ENCODE results near the gene KREMEN1.

The KREMEN1 gene

GRCh38 chr22:29048822-29049654 lies 23.8 kb upstream of the KREMEN1 start:
- DNase-seq (ENCODE audit: low read depth in 2 of 3, low spot score in 1 of 3): no peak

GRCh38 chr22:29049655-29050263 lies 23.1 kb upstream of the KREMEN1 start:
- DNase-seq (ENCODE audit: low read depth in 2 of 3, low spot score in 1 of 3): no peak

GRCh38 chr22:29050457-29050856 lies 22.4 kb upstream of the KREMEN1 start:
- DNase-seq (ENCODE audit: low read depth in 2 of 3, low spot score in 1 of 3): no peak

- no peak for DNase-seq (ENCODE audit: low read depth in 2 of 3, low spot score in 1 of 3)
Observed at GRCh38 chr22:29053048-29053702, 19.7 kb upstream of the KREMEN1 start.

- no peak for DNase-seq (ENCODE audit: low read depth in 2 of 3, low spot score in 1 of 3)
Observed at GRCh38 chr22:29054251-29054767, 18.5 kb upstream of the KREMEN1 start.

GRCh38 chr22:29055192-29055830 lies 17.5 kb upstream of the KREMEN1 start:
- DNase-seq (ENCODE audit: low read depth in 2 of 3, low spot score in 1 of 3): no peak

- DNase-seq (ENCODE audit: low read depth in 2 of 3, low spot score in 1 of 3): no peak
Observed at GRCh38 chr22:29056472-29056871, 16.4 kb upstream of the KREMEN1 start.

GRCh38 chr22:29060251-29060869 lies 12.5 kb upstream of the KREMEN1 start:
- no peak for DNase-seq (ENCODE audit: low read depth in 2 of 3, low spot score in 1 of 3)

GRCh38 chr22:29060931-29061330 lies 11.9 kb upstream of the KREMEN1 start:
- DNase-seq (ENCODE audit: low read depth in 2 of 3, low spot score in 1 of 3): no peak

- no peak for DNase-seq (ENCODE audit: low read depth in 2 of 3, low spot score in 1 of 3)
Observed at GRCh38 chr22:29061773-29062172, 11.1 kb upstream of the KREMEN1 start, which contains the start of gene C22orf31. Gene C22orf31, minus strand, starts transcription at chr22:29061831. Its CDS starts 39 bp downstream, at chr22:29061792.

GRCh38 chr22:29062286-29062821 lies 10.5 kb upstream of the KREMEN1 start:
- no peak for DNase-seq (ENCODE audit: low read depth in 2 of 3, low spot score in 1 of 3)

- DNase-seq (ENCODE audit: low read depth in 2 of 3, low spot score in 1 of 3): no peak
Observed at GRCh38 chr22:29065468-29066190, 7.2 kb upstream of the KREMEN1 start.

GRCh38 chr22:29069463-29069862 lies 3.4 kb upstream of the KREMEN1 start:
- DNase-seq (ENCODE audit: low read depth in 2 of 3, low spot score in 1 of 3): no peak

- DNase-seq (ENCODE audit: low read depth in 2 of 3, low spot score in 1 of 3): no peak
Observed at GRCh38 chr22:29070490-29070889, 2.3 kb upstream of the KREMEN1 start.

- DNase-seq (ENCODE audit: low read depth in 2 of 3, low spot score in 1 of 3): peak in 2 of 3 donors; percentile 8 to 43
Observed at GRCh38 chr22:29071261-29072045, 1.4 kb upstream of the KREMEN1 start.

- DNase-seq (ENCODE audit: low read depth in 2 of 3, low spot score in 1 of 3): peak; percentile 69 to 80 (median 73)
Observed at GRCh38 chr22:29072193-29072978, 449 bp upstream of the KREMEN1 start.

GRCh38 chr22:29073618-29074275 lies 912 bp downstream of the KREMEN1 start:
- peak in 1 of 3 donors; percentile 7 for DNase-seq (ENCODE audit: low read depth in 2 of 3, low spot score in 1 of 3)

- DNase-seq (ENCODE audit: low read depth in 2 of 3, low spot score in 1 of 3): no peak
Observed at GRCh38 chr22:29074276-29074772, 1.5 kb downstream of the KREMEN1 start.

Data from stimulated activated CD4-positive, alpha-beta T cell treated with anti-CD3 and anti-CD28 coated beads, Interleukin-12 subunit alpha, Interleukin-12 subunit beta, amount 100 ng/mL, for 48 hours (primary cell).